Caki2 (cell line): Measurements from ENCODE around the gene FGF18. TPM values are rescaled to one million over a fixed set of nuclear protein-coding genes. Genes with fewer than 3 reads are reported as not detected.

Experiments used
- DNase-seq: peaks from one replicate; pipeline ENCODE4 v3.0.0-alpha.2; 2015; ENCODE audit warnings: low read depth
- in situ Hi-C: cut with HindIII; loops from 2 replicates; pipeline ENCODE4 v1.10.0; 2016; ENCODE audit warnings: low sequenced_read_pairs, low pct_unique_long_range_greater_than_20kb, mixed read lengths
- total RNA-seq: library from RNA; depleted of rRNA; stranded (reverse); fragments of >200 nt; shearing (Covaris generic); gene quantifications from 2 replicates; pipeline ENCODE4 v1.2.3, GENCODE V29; 2014; ENCODE audit warnings: low replicate concordance; rRNA removed

FGF18 gene
- total RNA-seq, 1 experiment from 2014 or later: 9.5 TPM

GRCh38 chr5:171505473-171506043 lies 86.1 kb downstream of the FGF18 start:
- in situ Hi-C loops: no loop called here
- no peak for DNase-seq

GRCh38 chr5:171506951-171507350 lies 87.5 kb downstream of the FGF18 start:
- in situ Hi-C loops: no loop called here

More at GRCh38 chr5:171506951-171507350, 87.5 kb downstream of the FGF18 start:
- no peak for DNase-seq

Other genes starting within 250 kb of the FGF18 start
- not detected in 2 replicates for gene TLX3, start 110.4 kb upstream of the FGF18 start, total RNA-seq
- 2,650 and 4,923 TPM in 2 replicates for gene NPM1, start 31.8 kb upstream of the FGF18 start, total RNA-seq